Caco-2 (cell line): ENCODE measurements around the gene PKN1. TPM values are rescaled to one million over a fixed set of nuclear protein-coding genes. Genes with fewer than 3 reads are reported as not detected.
"Not testable (repeated sequence)": the region's sequence is repeated elsewhere in the genome, so short reads cannot be mapped to it uniquely, and the experiment has no call there.

Experiments
- BruUV-seq: library from RNA; stranded (reverse); fragments of 400-500 nt; replicated peaks from 2 replicates; lab custom pipeline; 2021; lab: Mats Ljungman, UMichigan
- CTCF ChIA-PET: fragments of 300-600 bp; sonication (Branson Sonifier 250); formaldehyde crosslinking; loops from one replicate; lab custom pipeline; 2022; ENCODE audit warnings: antibody characterized with exemption; lab: Charles Lee
- POLR2A ChIA-PET: fragments of 300-600 bp; sonication (Branson Sonifier 250); formaldehyde crosslinking; loops from one replicate; lab custom pipeline; 2022; ENCODE audit warnings: antibody characterized with exemption; lab: Charles Lee
- DNase-seq, 2 experiments: peaks; one replicate each; pipeline versions ENCODE4 v3.0.0 to v3.0.0-alpha.2; 2020 to 2022
- H3K27me3 ChIP-seq: replicated peaks from 2 replicates; pipeline ENCODE4 v1.6.0; 2011; ENCODE audit warnings: low read length; ENCODE audit not compliant: control insufficient read depth, insufficient read depth
- H3K36me3 ChIP-seq: 2 replicates; pipeline ENCODE4 v1.5.1; 2011; ENCODE audit warnings: low read length; ENCODE audit not compliant: control insufficient read depth, insufficient read depth
- H3K4me1 ChIP-seq: fragments of 250-450 bp; sonication (Bioruptor Pico); 2 replicates; pipeline ENCODE4 v1.5.1; 2020; ENCODE audit warnings: mild to moderate bottlenecking
- H3K4me3 ChIP-seq: 2 replicates; pipeline ENCODE4 v1.5.1; 2011; ENCODE audit warnings: low read depth, mild to moderate bottlenecking, control low read depth, low read length
- H3K9me3 ChIP-seq: fragments of 250-450 bp; sonication (Bioruptor Pico); 2 replicates; pipeline ENCODE4 v1.5.1; 2020; ENCODE audit warnings: mild to moderate bottlenecking, moderate library complexity
- H3K27ac Mint-ChIP-seq: one replicate; pipeline ENCODE4 v1.8.0; 2022; ENCODE audit warnings: mixed read lengths; ENCODE audit not compliant: unreplicated experiment
- H3K27me3 Mint-ChIP-seq: one replicate; pipeline ENCODE4 v1.8.0; 2022; ENCODE audit warnings: mixed read lengths; ENCODE audit not compliant: insufficient read depth, unreplicated experiment
- H3K36me3 Mint-ChIP-seq: one replicate; pipeline ENCODE4 v1.8.0; 2022; ENCODE audit warnings: mild to moderate bottlenecking, mixed read lengths; ENCODE audit not compliant: insufficient read depth, unreplicated experiment
- H3K4me1 Mint-ChIP-seq: one replicate; pipeline ENCODE4 v1.8.0; 2022; ENCODE audit warnings: low read depth, mixed read lengths; ENCODE audit not compliant: unreplicated experiment
- H3K4me3 Mint-ChIP-seq: one replicate; pipeline ENCODE4 v1.8.0; 2022; ENCODE audit warnings: mild to moderate bottlenecking, moderate library complexity, mixed read lengths; ENCODE audit not compliant: unreplicated experiment
- H3K9me3 Mint-ChIP-seq: one replicate; pipeline ENCODE4 v1.8.0; 2022; ENCODE audit warnings: mixed read lengths; ENCODE audit not compliant: unreplicated experiment
- intact Hi-C: fragments of 100-400 bp; cut with micrococcal nuclease; formaldehyde crosslinking; loops from one replicate; pipeline ENCODE4 v1.10.0; 2022; ENCODE audit not compliant: unreplicated experiment
- total RNA-seq: library from RNA; stranded (reverse); gene quantifications from 2 replicates; pipeline ENCODE4 v1.2.3, GENCODE V29; 2022
- TF ChIP-seq, protein P1 (sequence below), 2 experiments: fragments of 200-600 bp in 1 of 2; IDR thresholded peaks; 1 replicate in 1 of 2; 2 replicates in 1 of 2; pipeline versions ENCODE4 v1.5.1 to v1.8.0; 2011 to 2022; ENCODE audit warnings: antibody characterized with exemption in 1 of 2, control low read depth in 1 of 2, inconsistent platforms in 1 of 2, low read depth in 1 of 2, low read length in 1 of 2, mild to moderate bottlenecking in 1 of 2, moderate library complexity in 1 of 2; ENCODE audit not compliant: insufficient read depth in 1 of 2, severe bottlenecking in 1 of 2, unreplicated experiment in 1 of 2

PKN1 gene
- total RNA-seq, 1 experiment from 2014 or later, result 102 TPM

DNA sequence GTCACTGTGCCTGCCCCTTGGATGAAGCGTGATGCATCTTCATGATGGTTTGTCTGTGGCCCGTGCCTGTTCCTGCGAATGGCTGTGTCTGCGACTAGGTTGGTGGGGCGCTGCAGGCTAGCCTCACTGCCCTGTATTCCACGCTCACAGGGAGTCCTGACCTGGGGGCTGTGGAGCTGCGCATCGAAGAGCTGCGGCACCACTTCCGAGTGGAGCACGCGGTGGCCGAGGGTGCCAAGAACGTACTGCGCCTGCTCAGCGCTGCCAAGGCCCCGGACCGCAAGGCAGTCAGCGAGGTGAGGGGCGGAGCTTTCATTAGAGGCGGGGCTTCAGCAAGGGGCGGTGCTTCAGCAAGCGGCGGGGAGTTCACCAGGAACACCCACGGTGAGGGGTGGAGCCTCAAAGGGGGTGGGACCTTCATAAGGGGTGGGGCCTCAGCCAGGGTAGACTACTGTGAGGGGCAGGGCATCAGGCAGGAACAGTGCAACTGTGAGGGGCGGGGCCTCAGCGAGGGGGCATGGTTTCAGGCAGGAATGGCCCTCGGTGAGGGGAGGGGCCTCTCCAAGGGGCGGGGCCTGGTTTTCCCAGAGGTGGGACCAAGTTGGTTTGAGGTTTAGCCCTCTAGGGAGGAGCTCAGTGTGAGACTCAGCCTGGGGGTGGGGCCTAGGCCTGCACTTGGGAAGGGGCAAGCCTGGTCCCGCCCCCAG lies 17.2 kb downstream of the PKN1 start:
- Histone ChIP-seq H3K4me3 (no peak overlapping the region), H3K27me3 (no peaks in the 10 kb centered on the region), H3K4me1 (no peaks in the 10 kb centered on the region), H3K36me3 (peaks cover 2% of the 10 kb centered on the region), H3K9me3 (no peaks in the 10 kb centered on the region)
- BruUV-seq, result no TSS peak
- H3K4me1 Mint-ChIP-seq, result no peaks in the 10 kb centered on the region
- H3K27me3 Mint-ChIP-seq, result no peaks in the 10 kb centered on the region
- peaks cover 29% of the 10 kb centered on the region for H3K36me3 Mint-ChIP-seq
- ChIA-PET POLR2A (no interaction called here), CTCF (no interaction called here)
- no peak overlapping the region for H3K4me3 Mint-ChIP-seq
- no peak overlapping the region for H3K27ac Mint-ChIP-seq
- peak; percentile 71 to 81 for DNase-seq
- intact Hi-C loops, result no loop called here
- H3K9me3 Mint-ChIP-seq, result no peaks in the 10 kb centered on the region
- TF ChIP-seq, protein P1, sequence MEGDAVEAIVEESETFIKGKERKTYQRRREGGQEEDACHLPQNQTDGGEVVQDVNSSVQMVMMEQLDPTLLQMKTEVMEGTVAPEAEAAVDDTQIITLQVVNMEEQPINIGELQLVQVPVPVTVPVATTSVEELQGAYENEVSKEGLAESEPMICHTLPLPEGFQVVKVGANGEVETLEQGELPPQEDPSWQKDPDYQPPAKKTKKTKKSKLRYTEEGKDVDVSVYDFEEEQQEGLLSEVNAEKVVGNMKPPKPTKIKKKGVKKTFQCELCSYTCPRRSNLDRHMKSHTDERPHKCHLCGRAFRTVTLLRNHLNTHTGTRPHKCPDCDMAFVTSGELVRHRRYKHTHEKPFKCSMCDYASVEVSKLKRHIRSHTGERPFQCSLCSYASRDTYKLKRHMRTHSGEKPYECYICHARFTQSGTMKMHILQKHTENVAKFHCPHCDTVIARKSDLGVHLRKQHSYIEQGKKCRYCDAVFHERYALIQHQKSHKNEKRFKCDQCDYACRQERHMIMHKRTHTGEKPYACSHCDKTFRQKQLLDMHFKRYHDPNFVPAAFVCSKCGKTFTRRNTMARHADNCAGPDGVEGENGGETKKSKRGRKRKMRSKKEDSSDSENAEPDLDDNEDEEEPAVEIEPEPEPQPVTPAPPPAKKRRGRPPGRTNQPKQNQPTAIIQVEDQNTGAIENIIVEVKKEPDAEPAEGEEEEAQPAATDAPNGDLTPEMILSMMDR (IDR thresholded peaks at IDR 0.05; ENCODE audit: insufficient read depth in 1 of 2, low read depth in 1 of 2, low read length in 1 of 2, severe bottlenecking in 1 of 2, unreplicated experiment in 1 of 2), result no peak

DNA sequence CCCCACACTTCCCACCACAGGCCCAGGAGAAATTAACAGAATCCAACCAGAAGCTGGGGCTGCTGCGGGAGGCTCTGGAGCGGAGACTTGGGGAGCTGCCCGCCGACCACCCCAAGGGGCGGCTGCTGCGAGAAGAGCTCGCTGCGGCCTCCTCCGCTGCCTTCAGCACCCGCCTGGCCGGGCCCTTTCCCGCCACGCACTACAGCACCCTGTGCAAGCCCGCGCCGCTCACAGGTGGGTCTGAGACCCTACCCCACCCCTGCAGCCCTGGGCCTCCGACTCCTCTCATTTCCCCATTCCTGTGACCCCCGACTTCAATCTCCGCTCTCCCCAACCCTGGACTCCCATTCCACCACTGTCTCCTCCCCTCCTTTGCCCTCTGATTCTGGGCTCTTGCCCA lies 17.8 kb downstream of the PKN1 start:
- H3K27me3 ChIP-seq, result no peaks in the 10 kb centered on the region
- peaks cover 2% of the 10 kb centered on the region for H3K36me3 ChIP-seq
- Mint-ChIP-seq H3K27ac (no peak overlapping the region), H3K27me3 (no peaks in the 10 kb centered on the region), H3K4me3 (no peak overlapping the region), H3K9me3 (no peaks in the 10 kb centered on the region), H3K4me1 (no peaks in the 10 kb centered on the region), H3K36me3 (peaks cover 29% of the 10 kb centered on the region)
- H3K9me3 ChIP-seq, result no peaks in the 10 kb centered on the region
- TF ChIP-seq, protein P1 (IDR thresholded peaks at IDR 0.05; ENCODE audit: insufficient read depth in 1 of 2, low read depth in 1 of 2, low read length in 1 of 2, severe bottlenecking in 1 of 2, unreplicated experiment in 1 of 2), result no peak
- H3K4me1 ChIP-seq, result no peaks in the 10 kb centered on the region
- no TSS peak for BruUV-seq
- ChIA-PET POLR2A (no interaction called here), CTCF (no interaction called here)
- no peak for DNase-seq
- H3K4me3 ChIP-seq, result no peak overlapping the region
- intact Hi-C loops, result no loop called here

DNA sequence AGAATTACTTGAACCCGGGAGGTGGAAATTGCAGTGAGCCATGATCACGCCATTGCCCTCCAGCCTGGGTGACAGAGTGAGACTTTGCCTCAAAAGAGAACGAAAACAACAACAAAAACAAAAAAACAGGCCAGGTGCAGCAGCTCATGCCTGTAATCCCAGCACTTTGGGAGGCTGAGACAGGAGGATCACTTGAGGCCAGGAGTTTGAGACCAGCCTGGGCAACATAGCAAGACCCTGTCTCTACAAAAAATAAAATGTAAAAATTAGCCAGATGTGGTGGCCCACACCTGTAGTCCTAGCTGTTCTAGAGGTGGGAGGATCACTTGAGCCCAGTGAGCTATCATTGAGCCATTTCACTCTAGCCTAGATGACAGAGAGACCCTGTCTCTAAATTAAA lies 19.2 kb downstream of the PKN1 start:
- BruUV-seq, H3K27me3 Mint-ChIP-seq, POLR2A ChIA-PET, H3K4me1 ChIP-seq, H3K4me3 ChIP-seq, H3K9me3 Mint-ChIP-seq, H3K4me1 Mint-ChIP-seq, intact Hi-C loops, H3K27ac Mint-ChIP-seq, H3K36me3 ChIP-seq, DNase-seq, H3K27me3 ChIP-seq, H3K9me3 ChIP-seq, H3K4me3 Mint-ChIP-seq, CTCF ChIA-PET: not testable (repeated sequence)
- H3K36me3 Mint-ChIP-seq, result peaks cover 17% of the 10 kb centered on the region
